UCSD-AML1 (cell line): ENCODE measurements around the gene ARHGEF4.

ENCODE experiments used
- DNase-seq: peaks from one replicate; lab custom pipeline; 2025; ENCODE audit not compliant: unreplicated experiment; lab: John Stamatoyannopoulos, UW

The ARHGEF4 gene

GRCh38 chr2:130849896-130850787 lies 13.4 kb downstream of the ARHGEF4 start:
- DNase-seq, result no peak

DNA sequence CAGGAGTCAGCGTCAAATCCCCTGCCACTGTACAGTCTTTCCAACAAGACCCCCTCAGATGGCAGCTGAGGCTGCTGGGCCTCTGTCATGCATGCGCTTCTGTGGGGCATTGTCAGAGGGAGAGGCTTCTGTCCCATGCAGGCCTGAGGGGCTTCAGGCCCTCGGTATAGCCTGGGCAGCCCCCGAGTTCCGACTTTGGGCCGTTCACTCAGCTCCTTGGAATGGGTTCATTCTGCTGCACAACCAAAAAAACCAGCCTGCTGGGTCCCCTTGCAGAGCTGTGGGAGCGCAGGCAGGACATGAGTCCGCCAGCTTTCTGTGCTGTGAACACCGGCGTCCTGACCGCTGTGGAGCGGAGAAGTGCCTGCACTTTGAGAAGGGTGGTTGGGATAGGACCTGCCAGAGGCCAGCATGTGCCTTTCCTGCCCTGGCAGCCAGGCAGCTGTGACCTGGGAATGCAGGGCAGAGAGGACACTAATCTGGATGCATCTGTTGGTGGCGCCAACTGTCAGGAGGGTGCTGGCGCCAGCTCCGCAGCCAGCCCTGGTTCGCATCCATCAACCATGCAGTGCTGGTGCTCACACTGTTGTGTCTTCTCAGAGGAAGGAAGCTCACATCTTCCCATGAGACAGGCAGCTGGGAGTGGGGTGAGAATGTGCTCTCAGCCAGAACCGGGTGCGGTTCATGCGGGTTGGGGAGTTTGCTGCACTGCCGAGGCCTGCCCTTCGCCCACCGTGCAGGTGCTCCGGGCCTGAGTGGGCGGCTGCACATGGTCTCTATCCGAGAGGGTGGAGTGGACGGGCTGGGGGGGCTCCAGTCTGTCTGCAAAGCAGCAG lies 14.3 kb downstream of the ARHGEF4 start:
- no peak for DNase-seq

GRCh38 chr2:130851624-130852382 lies 15.1 kb downstream of the ARHGEF4 start:
- no peak for DNase-seq

GRCh38 chr2:130852521-130853115 lies 15.9 kb downstream of the ARHGEF4 start:
- no peak for DNase-seq

DNA sequence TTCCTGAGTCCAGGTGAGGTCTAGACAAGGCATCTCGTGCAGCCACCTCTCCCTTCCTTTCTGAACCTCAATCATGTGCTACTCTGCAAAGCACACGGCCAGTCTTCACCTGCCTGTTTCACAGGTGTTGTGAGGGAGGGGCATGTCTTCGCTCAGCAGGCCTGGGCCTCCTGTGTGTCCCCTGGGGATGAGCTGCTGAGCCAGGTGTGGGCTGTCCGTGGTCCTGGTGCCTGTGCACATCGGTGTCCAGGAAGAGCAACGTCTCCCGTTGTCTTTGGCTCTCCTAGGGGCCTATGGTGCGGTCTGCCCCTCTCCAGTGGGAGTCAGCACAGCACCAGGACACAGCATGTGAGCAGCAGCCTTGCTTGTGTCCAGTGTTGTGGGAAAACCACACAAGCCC lies 16.7 kb downstream of the ARHGEF4 start:
- DNase-seq, result no peak

- DNase-seq, result no peak
These were observed 17.6 kb downstream of the ARHGEF4 start for GRCh38 chr2:130854301-130854700.

DNA sequence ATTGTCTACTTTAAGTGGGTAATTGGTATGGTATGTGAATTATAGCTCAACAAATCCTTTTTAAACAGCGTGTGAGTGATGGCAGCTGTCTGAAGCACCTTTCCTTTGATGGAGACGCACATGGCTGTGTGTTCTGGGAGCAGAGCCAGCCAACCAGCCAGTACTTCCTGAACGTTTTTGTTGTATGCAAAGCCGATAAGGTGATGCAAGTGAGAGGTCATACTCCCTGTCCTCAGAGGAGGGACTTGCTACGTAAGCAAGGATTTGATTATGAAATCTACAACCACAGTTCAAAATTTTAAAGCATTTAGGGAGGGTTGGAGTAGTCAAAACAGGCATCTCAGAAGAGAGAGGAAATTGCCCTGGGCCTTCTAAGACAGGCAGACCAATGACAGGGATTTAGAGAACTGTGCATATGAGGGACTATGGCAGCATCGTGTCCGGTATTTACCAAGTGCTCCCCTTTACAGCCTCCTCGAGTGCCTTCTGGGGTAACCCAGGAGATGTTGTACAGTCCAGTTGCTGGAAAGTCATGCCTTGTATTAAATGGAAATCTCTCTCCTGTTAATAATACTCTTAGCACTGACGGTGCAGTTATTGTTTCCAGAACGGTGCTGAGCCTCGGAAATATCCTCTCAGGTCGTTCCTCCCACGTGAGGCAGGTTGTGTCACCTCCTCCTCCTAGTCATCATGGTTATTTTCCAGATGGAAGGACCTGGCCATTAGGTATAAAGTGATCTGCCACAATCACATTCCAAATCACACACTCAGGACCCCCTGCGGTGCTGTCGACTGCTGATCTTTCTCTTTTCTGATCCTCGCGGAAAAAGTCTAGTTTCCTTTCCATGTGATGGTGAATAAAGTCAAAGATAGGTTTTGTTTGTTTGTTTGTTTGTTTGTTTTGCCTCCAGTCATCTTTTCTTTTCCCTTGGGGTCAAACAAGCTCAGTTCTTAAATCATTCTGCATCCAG lies 28.4 kb downstream of the ARHGEF4 start:
- no peak for DNase-seq

DNA sequence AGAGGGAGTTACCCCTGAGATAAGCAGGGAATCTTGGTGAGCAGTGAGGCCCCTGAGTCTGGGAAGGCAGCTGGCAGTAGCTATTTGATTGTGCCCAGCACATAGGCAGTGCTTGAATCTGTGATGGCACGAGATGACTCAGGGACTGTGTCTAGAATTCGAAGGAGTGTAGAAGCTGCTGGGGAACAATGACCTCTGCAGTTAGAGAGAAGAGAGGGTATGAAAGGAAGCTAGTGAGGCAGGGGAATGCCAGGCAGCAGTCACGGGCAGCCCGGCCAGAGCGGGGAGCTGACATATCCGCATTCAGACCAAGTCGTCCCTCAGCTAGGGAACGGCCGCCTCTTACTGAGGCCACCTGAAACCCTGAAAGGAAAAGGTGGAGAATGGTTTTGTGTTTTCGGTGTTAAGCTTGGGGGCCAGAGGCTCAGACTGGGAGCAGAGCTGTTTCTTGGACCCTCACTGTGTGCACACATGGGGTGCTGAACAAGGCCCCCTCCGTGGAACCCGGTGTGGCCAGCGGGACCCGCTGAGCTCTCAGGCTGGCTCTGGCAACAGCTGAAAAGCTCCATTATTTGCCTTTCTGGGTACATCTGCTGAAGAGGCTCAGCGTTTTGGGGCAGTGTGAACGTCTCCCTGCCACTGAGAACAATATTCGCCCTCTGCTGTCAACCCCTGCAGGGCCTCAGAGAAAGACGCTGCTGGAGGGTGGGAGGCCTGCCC lies 32.9 kb downstream of the ARHGEF4 start:
- DNase-seq, result no peak

DNA sequence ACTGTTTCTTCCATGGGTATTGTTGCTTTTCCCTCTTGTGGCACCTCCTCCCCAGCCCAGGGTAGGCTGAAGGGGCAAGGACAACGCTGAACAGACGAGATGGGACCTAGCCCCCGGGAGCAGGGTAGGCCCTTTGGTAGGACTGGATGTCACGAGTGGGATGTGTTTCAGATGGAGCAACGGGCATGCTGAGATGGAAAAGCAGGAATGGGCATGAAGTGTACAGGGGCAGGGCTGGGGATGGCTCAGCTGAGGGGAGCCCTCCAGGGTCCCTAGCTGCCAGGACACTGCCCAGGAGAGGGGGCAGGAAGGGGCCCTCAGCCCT lies 33.4 kb downstream of the ARHGEF4 start:
- no peak for DNase-seq

DNA sequence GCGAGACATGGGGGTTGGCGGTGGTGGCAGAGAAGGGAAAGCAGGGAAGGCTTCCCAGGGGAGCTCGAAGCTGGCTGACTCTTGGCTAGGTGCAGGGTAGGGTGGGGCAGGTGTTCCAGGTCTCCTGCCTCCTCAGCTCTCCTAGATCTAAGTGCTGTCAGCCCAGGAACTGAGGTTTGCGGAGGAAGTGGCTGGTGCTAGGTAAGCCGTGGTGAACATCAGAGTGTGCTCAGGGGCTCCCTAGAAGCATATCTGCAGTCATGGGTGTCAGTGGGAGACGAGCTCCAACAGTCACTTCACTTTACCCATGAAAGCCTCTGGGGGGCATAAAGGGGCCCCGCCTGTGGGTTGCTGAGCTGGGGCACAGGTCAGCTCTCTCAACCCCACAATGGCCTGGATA lies 34.1 kb downstream of the ARHGEF4 start:
- no peak for DNase-seq

DNA sequence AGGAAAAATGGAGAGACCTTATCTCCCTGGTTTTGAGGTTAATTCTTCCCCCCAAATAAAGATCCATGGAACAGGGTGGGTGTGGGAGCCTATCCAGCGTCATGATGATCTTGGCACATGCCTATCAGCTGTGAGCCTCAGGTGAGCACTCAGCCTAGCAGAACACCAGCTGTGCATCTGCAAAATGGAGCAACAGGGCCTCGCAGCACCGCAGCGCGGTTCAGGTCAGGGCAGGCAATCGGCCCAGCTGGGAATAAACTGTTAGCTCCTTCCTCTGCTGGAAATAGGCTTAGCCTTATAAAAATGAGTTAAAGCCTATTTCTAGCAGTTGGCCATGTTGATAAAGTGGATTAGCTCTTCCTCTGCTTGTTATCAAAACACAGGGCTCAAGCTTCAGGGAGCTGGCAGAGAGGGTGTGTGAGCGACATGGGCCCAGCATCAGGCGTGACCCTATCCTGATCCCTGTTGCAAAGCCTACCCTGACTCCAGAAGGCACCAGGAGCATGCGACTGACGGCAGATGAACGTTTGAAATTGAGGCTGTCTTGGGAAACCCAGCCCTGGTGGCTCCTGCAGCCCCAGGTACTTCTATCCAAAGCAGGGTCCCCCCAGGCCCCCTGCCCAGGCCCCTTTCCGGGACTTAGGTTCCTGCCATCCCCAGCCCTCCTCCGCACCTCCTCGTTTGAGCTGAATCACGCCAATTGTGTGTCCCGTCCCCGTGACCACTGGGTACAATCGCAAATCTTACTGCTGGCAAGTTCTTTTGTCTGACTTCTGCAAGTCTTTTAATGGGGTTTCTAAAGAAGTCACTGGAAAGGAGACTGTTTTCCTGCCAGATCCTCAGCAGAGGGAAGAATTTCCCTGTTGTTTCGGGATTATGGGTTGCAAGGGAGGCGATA lies 35.4 kb downstream of the ARHGEF4 start:
- DNase-seq, result no peak

- DNase-seq, result no peak
These were observed 36.0 kb downstream of the ARHGEF4 start for GRCh38 chr2:130872741-130873125.

DNA sequence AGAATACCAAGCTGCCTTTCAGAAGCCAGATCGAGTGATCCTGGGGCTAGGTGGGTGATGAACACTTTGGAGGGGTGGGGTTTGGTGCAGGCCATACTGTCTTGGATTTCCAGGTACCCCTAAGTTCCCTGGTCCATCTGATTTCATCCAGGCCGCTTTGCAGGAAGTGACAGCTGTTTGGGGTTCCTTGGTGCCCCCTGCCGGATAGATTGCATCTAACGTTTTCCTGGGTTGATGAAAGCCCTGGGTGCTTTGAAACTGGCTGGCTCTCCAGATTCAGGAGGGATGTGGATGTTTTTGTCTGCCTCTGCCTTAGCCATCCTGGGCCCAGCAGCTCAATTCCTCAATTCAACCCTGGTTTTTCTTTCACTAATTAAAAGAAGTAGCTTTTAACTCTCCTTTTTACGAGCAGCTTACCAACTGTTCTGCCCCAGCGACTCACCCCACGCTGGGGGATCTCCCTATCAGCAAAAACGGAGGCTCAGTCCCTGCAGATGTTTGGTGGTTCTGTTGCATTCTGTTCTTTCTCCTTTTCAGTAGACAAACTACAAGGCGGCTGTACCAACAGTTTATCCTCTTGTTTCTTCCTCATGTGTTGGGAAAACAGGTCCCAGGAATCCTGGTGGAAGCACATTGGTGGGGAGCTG lies 37.1 kb downstream of the ARHGEF4 start:
- DNase-seq, result peak; percentile 48

GRCh38 chr2:130874512-130874911 lies 37.8 kb downstream of the ARHGEF4 start:
- DNase-seq, result no peak

- no peak for DNase-seq
These were observed 39.2 kb downstream of the ARHGEF4 start for GRCh38 chr2:130875935-130876334.

- DNase-seq, result no peak
These were observed 40.5 kb downstream of the ARHGEF4 start for GRCh38 chr2:130877258-130877657.

DNA sequence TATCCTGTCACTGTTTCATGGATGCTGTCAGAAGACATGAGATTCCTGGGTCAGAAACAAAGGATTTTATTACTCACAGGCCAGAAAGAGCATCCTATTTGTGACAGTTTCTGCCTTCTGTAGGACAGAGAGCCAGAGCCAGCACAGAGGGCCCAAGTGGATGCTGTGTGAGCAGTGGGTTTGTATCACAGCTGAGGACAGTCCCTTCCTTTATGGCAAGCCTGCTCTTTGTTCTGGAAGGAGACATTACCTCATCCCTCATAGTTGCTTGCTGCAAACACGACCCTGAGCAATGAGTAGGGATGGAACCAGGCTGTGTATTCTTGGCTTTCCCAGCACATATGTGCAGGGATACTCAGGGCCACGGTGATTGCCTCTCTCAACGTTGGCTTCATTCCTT lies 41.6 kb downstream of the ARHGEF4 start:
- DNase-seq, result no peak

DNA sequence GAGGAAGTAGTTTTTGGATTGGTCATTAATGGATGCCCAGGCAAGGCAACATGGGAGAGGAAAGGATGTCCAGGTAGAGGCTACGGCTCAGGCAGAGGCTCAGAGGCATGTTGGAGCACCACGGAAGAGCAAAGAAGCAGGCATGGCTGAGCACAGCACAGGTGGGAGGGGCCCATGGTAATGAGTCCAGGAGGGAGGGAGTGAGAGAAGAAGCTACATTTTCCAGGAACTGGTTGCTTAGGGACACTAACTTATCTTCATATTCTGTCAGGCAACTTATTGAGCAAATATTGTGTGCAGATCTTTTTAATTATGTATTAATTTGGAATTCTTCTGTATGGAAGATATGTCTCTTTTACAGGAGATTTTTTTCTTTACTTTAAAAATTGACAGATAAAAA lies 42.2 kb downstream of the ARHGEF4 start:
- no peak for DNase-seq
